Activated CD4-positive, alpha-beta T cell treated with anti-CD3 and anti-CD28 coated beads, Interleukin-2, amount 50 U/mL, for 24 hours (primary cell): Measurements from ENCODE around the gene GPC5.
"Not testable (repeated sequence)": the region's sequence is repeated elsewhere in the genome, so short reads cannot be mapped to it uniquely, and the experiment has no call there.

Experiments used
- DNase-seq, 2 donors: peaks; one replicate each; pipeline ENCODE4 v3.0.0-alpha.2; 2020; ENCODE audit warnings: low read depth in 1 of 2, low spot score in 1 of 2

GPC5 gene

DNA sequence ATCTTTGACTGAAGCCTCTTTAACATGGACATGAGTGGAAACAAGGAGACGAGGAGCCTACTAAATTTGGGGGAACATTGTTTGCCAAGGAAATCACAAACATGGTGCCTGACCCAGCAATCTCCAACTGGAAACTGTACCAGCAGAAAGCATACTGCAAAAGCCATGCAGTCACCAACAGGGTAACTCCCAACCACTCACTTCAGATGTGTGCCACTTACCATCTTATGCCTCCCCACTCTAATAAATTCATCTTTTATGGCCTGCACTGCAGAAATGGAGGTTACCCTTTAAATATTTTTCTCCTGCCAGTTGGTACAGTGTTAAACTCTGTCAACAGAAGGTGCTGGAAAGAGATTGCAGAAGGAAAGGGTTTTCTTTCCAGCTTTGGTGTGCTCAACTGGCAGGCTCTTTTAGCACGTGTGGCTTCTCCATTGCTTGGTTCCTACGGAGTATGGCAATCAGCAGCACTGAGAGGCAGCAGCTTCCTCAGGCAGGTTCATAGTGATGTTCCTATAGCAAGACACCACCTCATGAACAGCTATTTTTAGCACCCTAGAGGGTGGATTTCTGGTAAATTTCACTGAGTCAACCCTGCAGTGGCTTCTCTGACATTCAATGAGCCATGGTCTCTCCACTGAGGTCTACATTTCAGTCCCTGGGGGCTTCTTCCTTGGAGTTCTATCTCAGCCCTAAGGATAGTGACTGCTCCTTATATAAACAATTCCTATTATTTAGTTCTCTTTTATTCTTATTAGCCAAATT is 29.6 kb upstream of the GPC5 start:
- DNase-seq: no peak

- DNase-seq: no peak
Measured at GRCh38 chr13:91369441-91369831, 29.0 kb upstream of the GPC5 start.

- no peak for DNase-seq
Measured at GRCh38 chr13:91370501-91370900, 27.9 kb upstream of the GPC5 start.

GRCh38 chr13:91372911-91373310 is 25.5 kb upstream of the GPC5 start:
- no peak for DNase-seq

DNA sequence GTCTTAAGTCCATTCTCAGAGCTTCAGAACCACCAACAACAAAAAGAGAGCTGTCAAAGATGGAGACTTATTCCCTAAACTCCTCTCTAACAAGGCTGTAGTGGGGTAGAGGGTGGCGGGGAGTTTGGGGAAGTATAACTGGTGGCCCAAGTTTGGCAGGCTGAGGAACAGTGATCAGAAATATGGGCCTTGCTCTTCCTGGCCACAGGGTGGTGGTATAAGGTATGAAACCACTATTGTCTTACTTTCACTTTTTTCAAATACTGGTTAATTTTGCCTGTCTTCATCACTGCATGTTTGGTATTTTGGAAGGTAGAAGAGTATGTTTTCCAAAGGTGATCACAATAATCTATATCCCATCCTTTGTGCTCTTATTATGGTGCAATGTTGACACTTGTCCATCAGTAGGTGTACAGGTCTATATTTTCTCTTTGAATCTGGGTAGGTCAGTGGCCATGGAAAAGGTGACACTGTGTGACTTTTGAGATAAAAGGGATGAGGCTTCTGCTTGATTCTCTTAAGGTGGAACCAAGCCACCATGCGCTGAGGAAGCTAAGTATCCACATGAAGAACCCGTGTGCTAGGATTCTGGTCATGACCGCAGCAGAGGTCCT is 23.2 kb upstream of the GPC5 start:
- DNase-seq: no peak

DNA sequence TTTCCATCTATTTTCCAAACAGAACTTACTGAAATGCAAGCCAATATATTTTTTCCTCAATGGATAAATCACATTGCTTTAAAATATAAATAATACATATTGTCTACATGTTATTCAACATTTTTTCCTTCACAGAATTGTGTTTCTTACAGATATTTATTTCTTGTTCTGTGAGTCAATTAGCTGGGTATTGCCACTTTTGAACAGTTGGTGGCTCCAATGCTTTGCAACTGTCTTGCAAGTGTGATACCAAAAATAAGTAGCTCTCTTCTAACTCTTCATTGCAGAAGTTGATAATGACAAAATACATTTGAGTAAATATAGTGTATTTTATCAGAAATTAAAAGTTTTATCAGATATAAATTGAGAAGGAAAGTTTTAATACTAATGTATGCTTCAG is 17.1 kb upstream of the GPC5 start:
- DNase-seq: no peak

DNA sequence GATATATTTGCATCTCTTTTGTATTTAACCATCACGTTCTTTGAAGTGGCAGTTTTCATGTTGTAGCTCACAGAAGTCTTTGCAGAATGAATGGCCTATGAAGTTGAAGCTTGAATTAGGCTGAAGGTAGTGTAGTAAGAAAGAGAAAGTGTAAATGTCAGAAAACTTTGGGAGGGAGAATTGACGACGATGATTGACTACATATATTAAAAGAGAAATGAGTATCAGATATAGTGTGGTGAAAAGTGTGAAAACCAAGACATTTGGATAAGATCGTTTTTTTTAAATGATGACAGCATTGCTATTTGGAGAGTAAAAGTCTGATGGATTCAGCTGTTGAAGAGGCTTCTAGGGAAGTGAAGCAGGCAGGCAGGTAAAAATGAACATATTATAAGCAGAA is 14.6 kb upstream of the GPC5 start:
- DNase-seq: no peak

DNA sequence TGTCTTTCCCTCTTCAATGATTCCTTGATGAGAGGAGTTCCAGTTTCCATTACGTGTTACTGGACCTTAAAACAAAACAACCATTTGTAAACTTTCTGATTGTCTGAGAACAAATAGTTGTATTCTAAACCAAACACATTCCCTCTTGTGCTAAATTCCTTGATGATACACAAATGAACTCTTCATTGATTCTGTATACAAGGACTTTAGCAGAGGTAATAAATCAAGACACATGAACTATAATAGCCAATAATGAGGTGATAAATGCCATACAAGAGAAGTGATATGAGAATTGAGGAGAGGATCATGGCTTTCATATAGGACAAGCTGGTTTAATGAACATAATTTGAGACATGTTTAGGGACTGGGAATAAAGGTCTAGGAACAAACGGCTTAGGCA is 13.5 kb upstream of the GPC5 start:
- no peak for DNase-seq

DNA sequence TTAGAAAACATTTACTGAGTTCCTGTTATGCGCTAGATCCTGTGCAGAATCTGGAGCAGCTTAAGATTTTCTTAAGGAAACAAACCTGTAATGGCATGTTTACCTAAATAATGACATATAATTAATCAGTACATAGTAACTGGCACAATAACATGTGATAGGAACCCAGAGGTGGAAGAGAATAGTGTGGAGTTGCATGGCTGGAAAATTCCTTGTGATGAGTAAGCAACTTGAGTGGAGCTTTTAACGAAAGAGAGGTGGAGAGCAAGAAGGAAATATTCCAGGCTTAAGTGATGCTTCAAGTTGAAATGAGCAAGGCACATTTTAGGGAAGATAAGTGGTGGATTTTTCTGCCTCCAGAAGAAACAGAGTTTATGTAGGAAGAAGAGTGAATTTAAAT is 9.2 kb upstream of the GPC5 start:
- no peak for DNase-seq

DNA sequence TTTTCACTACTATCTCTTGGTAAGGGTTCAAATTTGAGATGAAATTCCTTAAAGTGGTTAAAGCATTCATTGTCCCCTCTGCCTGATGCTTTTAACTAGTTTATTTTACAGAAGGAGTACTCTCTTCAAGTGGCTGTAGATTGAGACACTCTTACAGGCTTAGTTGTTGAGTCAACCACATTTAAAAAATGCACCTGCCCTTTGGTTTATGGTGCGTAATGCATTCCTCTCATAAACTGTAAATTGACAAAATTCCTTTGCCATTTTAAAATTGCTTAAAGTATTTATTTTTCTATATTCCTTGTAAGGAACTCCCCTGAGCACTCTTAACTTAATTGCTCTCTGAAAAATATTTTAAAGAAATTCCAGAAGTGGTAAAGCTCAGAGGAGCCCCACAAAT is 826 bp upstream of the GPC5 start:
- no peak for DNase-seq

DNA sequence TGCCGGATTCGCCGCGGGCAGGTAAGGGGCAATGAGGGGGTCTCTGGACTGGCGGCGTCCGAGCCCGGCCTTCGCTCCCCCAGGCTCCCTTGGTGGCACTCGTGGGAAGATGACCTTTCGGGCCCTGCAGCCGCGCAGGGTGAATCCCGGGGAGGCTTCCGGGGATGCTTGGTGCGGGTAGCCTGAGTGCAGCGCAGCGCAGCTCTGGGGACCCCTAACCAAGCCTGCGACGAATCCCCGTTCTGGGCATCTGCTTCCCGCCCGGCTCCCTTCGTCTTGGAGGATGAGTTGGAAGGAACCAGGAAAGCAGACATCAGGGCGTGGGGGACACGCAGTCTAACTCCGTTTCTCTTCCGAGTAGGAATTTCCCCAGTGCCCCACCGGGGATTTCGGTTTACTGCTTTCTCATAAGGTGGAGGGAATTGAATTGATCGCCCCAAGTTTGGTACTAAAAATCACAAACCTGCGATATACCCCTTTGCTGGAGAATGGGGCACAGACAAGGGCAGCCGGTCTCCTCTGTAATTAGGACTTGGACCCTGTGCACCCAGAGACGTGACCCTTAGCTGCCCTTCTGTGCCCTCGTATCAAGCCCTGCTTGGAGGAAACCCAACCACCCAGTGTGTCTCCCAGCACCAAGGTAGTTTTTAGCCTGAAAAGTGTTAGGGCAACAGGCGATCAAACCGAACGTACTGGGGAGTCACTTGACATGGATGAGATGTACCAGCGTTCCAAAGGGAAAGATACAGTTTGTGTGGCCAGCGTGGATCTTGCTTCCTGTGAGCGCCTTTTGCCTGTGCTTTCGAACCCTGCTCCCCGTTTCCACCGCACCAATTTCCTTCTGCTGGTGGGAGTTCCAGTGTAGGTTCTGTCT is 1.0 kb downstream of the GPC5 start:
- DNase-seq: no peak

DNA sequence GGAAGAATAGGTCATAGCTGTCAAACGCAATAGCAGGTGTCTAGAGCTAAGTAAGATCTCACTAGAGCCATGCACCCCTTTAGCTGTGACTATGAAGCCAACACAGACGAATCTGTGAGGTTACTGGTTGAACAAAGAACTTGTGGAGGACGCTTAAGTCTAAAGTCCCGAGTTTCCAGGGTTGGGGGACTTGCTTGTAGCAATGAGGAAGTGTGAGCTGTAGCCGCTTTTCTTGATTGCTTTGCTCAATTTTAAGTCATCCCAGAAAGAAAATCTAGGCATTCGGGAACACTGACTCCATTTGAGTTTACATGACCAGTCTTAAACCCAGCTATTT is 1.6 kb downstream of the GPC5 start:
- no peak for DNase-seq

GRCh38 chr13:91400671-91401070 is 2.2 kb downstream of the GPC5 start:
- DNase-seq: no peak

- DNase-seq: no peak
Measured at GRCh38 chr13:91401920-91402319, 3.5 kb downstream of the GPC5 start.

DNA sequence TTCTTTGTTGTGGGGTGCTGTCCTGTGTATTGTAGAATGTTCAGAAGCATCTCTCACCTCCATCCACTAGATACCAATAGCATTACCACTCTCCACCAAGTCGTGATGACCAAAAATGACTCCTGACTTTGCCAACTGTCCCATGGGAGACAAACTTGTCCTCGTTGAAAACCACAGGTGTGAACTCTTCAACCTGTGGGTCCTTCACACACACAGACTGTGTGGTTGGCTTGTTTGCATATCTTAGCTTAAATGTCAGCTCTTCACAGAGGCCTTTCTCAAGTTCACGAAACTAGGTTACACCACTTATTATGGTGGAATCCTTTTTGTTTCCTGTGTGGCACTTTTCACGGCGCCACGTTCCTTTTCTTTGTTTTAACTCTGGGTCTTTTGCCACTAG is 6.8 kb downstream of the GPC5 start:
- no peak for DNase-seq

DNA sequence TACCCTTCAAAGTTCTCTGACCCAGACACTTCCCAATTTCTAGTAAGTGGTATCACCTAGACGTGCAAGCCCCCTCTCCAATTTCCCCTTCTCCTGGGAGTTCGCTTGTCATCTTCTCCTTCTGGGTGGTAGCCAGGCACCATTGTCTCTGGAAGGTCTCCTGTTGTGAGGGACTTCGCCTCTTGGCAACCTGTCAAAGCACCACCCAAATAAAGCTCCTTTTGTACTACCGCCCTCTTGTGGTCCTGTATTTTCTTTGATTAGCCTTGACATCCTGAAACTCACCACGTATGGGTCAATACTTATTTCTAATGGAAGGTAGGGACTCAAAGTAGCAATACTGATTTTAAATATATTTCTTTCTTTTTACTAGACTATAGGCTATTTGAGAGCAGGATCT is 8.2 kb downstream of the GPC5 start:
- DNase-seq: no peak

- no peak for DNase-seq
Measured at GRCh38 chr13:91408971-91409370, 10.6 kb downstream of the GPC5 start.

DNA sequence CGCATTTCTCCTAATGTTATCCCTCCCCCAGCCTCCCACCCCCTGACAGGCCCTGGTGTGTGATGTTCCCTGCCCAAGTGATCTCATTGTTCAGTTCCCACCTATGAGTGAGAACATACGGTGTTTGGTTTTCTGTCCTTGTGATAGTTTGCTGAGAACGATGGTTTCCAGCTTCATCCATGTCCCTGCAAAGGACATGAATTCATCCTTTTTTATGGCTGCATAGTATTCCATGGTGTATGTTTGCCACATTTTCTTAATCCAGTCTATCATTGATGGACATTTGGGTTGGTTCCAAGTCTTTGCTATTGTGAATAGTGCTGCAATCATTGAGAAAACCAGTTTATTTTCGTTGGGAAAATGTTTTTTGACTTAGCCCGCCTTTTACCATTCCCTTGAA is 18.2 kb downstream of the GPC5 start:
- DNase-seq: not testable (repeated sequence)

GRCh38 chr13:91417660-91418325 is 19.4 kb downstream of the GPC5 start:
- DNase-seq: no peak

- no peak for DNase-seq
Measured at GRCh38 chr13:91426913-91427312, 28.5 kb downstream of the GPC5 start.

- DNase-seq: not testable (repeated sequence)
Measured at GRCh38 chr13:91438674-91439073, 40.3 kb downstream of the GPC5 start.

GRCh38 chr13:91450913-91451312 is 52.5 kb downstream of the GPC5 start:
- no peak for DNase-seq
